ENCODE measurements around the gene CTIF.

CTIF gene

DNA sequence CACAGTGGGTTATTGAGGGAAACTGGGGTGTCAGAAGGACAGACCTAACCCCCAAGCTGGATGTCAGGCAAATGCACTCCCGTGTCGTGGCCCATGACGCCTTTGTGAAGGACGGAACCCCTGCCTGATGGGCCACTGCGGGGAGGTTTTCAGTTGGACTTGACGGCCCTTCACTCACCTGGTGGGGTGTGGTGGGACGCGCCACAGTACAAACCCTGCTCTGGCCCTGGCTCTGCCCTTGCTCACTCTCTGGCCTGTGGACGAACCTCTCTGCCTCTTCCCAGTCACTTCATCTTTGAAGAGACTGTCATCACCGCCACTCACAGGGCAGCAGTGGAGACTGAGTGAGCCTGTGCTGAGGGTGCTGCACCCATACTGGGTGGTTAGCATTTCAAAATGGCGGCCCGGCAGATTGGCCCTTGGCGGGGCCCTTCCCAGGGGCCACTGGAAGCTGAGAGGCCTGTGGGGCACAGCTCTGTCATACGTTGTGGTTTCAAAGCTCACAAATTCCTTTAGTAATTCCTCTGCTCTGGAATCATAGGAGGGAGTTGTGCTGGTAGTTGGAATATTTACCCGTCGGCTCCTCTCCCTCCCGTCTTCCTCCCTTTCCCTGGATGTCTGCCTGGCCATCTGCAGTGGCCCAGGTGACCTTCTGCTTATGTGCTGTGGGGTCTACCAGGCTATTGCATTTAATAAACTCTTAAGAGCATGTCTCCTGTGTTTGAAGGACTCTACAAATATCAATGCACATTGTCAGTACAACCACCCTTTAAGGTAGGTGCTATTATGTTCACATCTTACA is 200.6 kb downstream of the CTIF start:
- H3K9ac ChIP-seq (ENCODE audit: insufficient read length), result no peak overlapping the region
- TF ChIP-seq EZH2 (IDR thresholded peaks at IDR 0.05) (no peak), POLR2AphosphoS5 (IDR thresholded peaks at IDR 0.05; ENCODE audit: borderline replicate concordance, low read depth, low read length) (no peak), FOXP2 (optimal IDR thresholded peaks at IDR 0.05; ENCODE audit: control extremely low read depth, extremely low read length, insufficient read depth) (no peak)
- H3K9me3 ChIP-seq (ENCODE audit: low read depth, low read length), result no peaks in the 10 kb centered on the region
- H3K27ac ChIP-seq, result no peak overlapping the region
- no peak for DNase-seq (ENCODE audit: low read depth, low spot score)
- no peak overlapping the region for H3K4me3 ChIP-seq
- no peaks in the 10 kb centered on the region for H3K36me3 ChIP-seq (ENCODE audit: insufficient read depth, low read length)

GRCh38 chr18:48740068-48740440 is 201.2 kb downstream of the CTIF start:
- no peak for DNase-seq (ENCODE audit: low read depth, low spot score)
- TF ChIP-seq POLR2AphosphoS5 (IDR thresholded peaks at IDR 0.05; ENCODE audit: borderline replicate concordance, low read depth, low read length) (no peak), FOXP2 (optimal IDR thresholded peaks at IDR 0.05; ENCODE audit: control extremely low read depth, extremely low read length, insufficient read depth) (no peak), EZH2 (IDR thresholded peaks at IDR 0.05) (no peak)
- Histone ChIP-seq H3K36me3 (ENCODE audit: insufficient read depth, low read length) (no peaks in the 10 kb centered on the region), H3K9me3 (ENCODE audit: low read depth, low read length) (no peaks in the 10 kb centered on the region), H3K4me3 (no peak overlapping the region), H3K9ac (ENCODE audit: insufficient read length) (no peak overlapping the region), H3K27ac (no peak overlapping the region)

DNA sequence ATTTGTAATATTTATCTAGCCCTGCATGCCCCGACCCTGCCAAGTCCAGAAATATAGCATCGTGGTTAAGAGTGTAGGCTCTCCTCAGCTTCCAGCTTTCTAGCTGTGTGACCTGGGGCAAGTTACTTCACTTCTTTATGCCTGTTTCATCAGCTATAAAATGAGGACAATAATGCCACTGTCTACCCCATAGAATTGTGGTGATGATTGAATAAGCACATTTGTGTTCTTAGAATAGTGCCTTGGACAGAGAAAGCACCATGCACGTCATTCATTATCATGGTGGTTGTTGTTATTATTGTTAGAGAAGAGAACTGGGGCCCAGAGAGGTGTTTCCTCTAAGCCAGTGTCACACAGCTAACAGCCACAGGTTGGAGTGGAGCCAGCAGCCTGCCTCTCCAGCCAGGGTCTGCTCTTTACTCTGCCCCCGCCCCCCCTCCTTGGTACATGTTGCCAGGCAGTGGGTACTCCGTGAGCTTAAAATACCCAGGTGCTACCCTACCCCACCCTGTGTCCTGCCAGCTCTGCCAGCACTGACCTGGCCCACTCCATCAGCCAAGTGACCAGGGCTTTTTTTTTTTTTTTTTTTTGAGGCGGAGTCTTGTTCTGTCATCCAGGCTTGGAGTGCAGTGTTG is 202.1 kb downstream of the CTIF start:
- H3K4me3 ChIP-seq, result no peak overlapping the region
- no peak overlapping the region for H3K27ac ChIP-seq
- H3K9ac ChIP-seq (ENCODE audit: insufficient read length), result no peak overlapping the region
- H3K9me3 ChIP-seq (ENCODE audit: low read depth, low read length), result no peaks in the 10 kb centered on the region
- H3K36me3 ChIP-seq (ENCODE audit: insufficient read depth, low read length), result no peaks in the 10 kb centered on the region
- DNase-seq (ENCODE audit: low read depth, low spot score), result no peak
- TF ChIP-seq FOXP2 (optimal IDR thresholded peaks at IDR 0.05; ENCODE audit: control extremely low read depth, extremely low read length, insufficient read depth), result no peak

GRCh38 chr18:48741866-48742265 is 203.0 kb downstream of the CTIF start:
- DNase-seq (ENCODE audit: low read depth, low spot score), result no peak
- TF ChIP-seq EZH2 (IDR thresholded peaks at IDR 0.05), result no peak
- TF ChIP-seq POLR2AphosphoS5 (IDR thresholded peaks at IDR 0.05; ENCODE audit: borderline replicate concordance, low read depth, low read length), result no peak
- no peak for TF ChIP-seq FOXP2 (optimal IDR thresholded peaks at IDR 0.05; ENCODE audit: control extremely low read depth, extremely low read length, insufficient read depth)
- Histone ChIP-seq H3K9me3 (ENCODE audit: low read depth, low read length) (no peaks in the 10 kb centered on the region), H3K9ac (ENCODE audit: insufficient read length) (no peak overlapping the region), H3K4me3 (no peak overlapping the region), H3K27ac (no peak overlapping the region), H3K36me3 (ENCODE audit: insufficient read depth, low read length) (no peaks in the 10 kb centered on the region)

DNA sequence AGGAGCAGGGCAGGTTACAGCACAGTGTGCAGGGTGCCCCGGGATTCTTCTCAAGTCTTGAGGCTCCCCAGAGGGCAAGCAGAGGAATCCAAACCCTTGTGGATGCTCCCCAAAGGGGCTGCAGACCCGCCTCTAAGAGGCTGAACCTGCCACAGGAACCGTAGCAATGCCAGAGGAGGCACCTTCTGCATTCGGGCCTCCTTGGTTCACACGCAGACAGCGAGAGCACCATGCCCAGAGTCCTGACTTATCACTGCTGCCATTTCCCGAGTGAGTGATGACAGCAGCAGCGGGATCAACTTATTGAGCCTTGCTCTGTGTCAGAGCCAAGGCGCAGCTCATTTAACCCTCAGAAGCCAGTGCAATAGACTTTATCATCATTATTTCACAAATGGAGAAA is 203.5 kb downstream of the CTIF start:
- Histone ChIP-seq H3K4me3 (no peak overlapping the region), H3K9ac (ENCODE audit: insufficient read length) (no peak overlapping the region), H3K9me3 (ENCODE audit: low read depth, low read length) (no peaks in the 10 kb centered on the region), H3K27ac (no peak overlapping the region), H3K36me3 (ENCODE audit: insufficient read depth, low read length) (no peaks in the 10 kb centered on the region)
- no peak for TF ChIP-seq EZH2 (IDR thresholded peaks at IDR 0.05)
- TF ChIP-seq FOXP2 (optimal IDR thresholded peaks at IDR 0.05; ENCODE audit: control extremely low read depth, extremely low read length, insufficient read depth), result no peak
- TF ChIP-seq POLR2AphosphoS5 (IDR thresholded peaks at IDR 0.05; ENCODE audit: borderline replicate concordance, low read depth, low read length), result no peak
- no peak for DNase-seq (ENCODE audit: low read depth, low spot score)

- H3K4me3 ChIP-seq, result no peak overlapping the region
- H3K9me3 ChIP-seq (ENCODE audit: low read depth, low read length), result no peaks in the 10 kb centered on the region
- no peak overlapping the region for H3K27ac ChIP-seq
- H3K9ac ChIP-seq (ENCODE audit: insufficient read length), result no peak overlapping the region
- TF ChIP-seq FOXP2 (optimal IDR thresholded peaks at IDR 0.05; ENCODE audit: control extremely low read depth, extremely low read length, insufficient read depth) (no peak), EZH2 (IDR thresholded peaks at IDR 0.05) (no peak), POLR2AphosphoS5 (IDR thresholded peaks at IDR 0.05; ENCODE audit: borderline replicate concordance, low read depth, low read length) (no peak)
- H3K36me3 ChIP-seq (ENCODE audit: insufficient read depth, low read length), result no peaks in the 10 kb centered on the region
- DNase-seq (ENCODE audit: low read depth, low spot score), result no peak
Observed at GRCh38 chr18:48742706-48743475, 204.1 kb downstream of the CTIF start.

DNA sequence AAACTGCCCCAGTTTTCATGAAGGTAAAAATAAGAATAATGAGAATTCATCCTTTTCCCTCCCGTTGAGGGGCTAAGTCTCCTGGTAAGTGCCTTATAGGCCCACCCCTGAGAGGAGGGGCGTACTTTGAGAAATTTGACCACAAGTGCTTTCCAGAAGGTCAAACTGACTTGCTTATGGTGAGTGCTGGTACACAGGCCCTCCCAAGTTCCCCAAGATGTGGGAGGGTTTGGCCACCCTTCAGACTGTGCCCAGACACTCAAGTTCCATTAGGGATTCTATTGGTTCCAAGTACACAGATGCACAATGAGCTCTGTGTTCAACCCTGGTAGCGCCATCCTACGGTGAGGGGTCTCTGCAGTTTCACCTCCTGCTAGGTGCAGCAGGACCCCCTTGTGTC is 205.1 kb downstream of the CTIF start:
- H3K9me3 ChIP-seq (ENCODE audit: low read depth, low read length), result no peaks in the 10 kb centered on the region
- H3K27ac ChIP-seq, result no peak overlapping the region
- H3K4me3 ChIP-seq, result no peak overlapping the region
- no peak for DNase-seq (ENCODE audit: low read depth, low spot score)
- no peak overlapping the region for H3K9ac ChIP-seq (ENCODE audit: insufficient read length)
- TF ChIP-seq POLR2AphosphoS5 (IDR thresholded peaks at IDR 0.05; ENCODE audit: borderline replicate concordance, low read depth, low read length) (no peak), EZH2 (IDR thresholded peaks at IDR 0.05) (no peak), FOXP2 (optimal IDR thresholded peaks at IDR 0.05; ENCODE audit: control extremely low read depth, extremely low read length, insufficient read depth) (no peak)
- no peaks in the 10 kb centered on the region for H3K36me3 ChIP-seq (ENCODE audit: insufficient read depth, low read length)

DNA sequence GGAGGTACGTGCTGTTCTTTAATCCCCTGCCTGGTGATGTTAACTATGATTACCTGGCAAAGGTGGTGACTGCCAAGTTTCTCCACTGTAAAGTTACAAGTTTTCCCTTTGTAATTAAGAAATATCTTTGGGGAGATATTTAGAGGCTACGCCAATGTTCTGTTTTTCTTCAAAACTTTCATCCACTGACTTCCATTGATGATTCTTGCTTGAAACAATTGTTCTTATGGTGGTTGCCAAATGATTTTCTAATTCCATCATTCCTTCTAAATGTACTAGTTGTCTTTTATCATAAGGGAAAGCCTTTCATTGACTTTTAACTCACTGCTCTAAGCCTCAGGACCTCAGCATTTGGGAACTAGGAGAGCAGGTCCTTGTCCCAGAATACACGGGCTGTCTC is 206.5 kb downstream of the CTIF start:
- TF ChIP-seq POLR2AphosphoS5 (IDR thresholded peaks at IDR 0.05; ENCODE audit: borderline replicate concordance, low read depth, low read length) (no peak), EZH2 (IDR thresholded peaks at IDR 0.05) (no peak), FOXP2 (optimal IDR thresholded peaks at IDR 0.05; ENCODE audit: control extremely low read depth, extremely low read length, insufficient read depth) (no peak)
- Histone ChIP-seq H3K27ac (no peak overlapping the region), H3K9ac (ENCODE audit: insufficient read length) (no peak overlapping the region), H3K9me3 (ENCODE audit: low read depth, low read length) (no peaks in the 10 kb centered on the region), H3K36me3 (ENCODE audit: insufficient read depth, low read length) (no peaks in the 10 kb centered on the region), H3K4me3 (no peak overlapping the region)
- DNase-seq (ENCODE audit: low read depth, low spot score), result no peak
